NCI-H128 (cell line): ENCODE data around the gene XKR8.

Experiments used
- DNase-seq: peaks from one replicate; lab custom pipeline; 2025; ENCODE audit not compliant: unreplicated experiment; lab: John Stamatoyannopoulos, UW

The XKR8 gene

DNA sequence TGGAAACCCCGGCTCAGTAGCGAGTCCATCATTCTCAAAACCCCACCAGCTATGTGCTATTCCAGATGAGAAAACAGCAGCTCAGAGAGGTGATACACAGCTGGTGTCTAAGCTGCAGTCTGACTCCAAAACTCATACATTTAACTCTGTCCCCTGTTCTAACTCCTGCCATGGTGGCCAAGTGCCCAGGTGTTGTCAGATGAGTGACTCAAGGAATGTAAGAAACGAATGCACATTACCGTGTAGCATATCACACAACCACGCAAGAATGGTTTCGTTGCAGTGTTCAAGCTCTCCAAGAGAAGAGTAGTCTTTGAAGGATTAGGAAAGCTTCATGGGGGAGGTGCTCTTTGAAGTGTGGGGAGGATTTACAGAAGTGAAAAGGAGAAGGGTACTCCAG is 4.7 kb upstream of the XKR8 start:
- no peak for DNase-seq

- no peak for DNase-seq
These were observed 3.0 kb upstream of the XKR8 start for GRCh38 chr1:27956761-27957160.

- DNase-seq: no peak
These were observed 2.1 kb upstream of the XKR8 start for GRCh38 chr1:27957655-27958054.

DNA sequence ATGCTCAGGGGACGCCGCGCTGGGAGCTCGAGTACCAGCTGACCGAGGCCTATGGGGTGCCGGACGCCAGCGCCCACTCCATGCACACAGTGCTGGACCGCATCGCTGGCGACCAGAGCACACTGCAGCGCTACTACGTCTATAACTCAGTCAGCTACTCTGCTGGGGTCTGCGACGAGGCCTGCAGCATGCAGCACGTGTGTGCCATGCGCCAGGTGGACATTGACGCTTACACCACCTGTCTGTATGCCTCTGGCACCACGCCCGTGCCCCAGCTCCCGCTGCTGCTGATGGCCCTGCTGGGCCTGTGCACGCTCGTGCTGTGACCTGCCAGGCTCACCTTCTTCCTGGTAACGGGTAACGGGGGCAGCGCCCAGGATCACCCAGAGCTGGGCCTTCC is 1.3 kb upstream of the XKR8 start:
- no peak for DNase-seq

DNA sequence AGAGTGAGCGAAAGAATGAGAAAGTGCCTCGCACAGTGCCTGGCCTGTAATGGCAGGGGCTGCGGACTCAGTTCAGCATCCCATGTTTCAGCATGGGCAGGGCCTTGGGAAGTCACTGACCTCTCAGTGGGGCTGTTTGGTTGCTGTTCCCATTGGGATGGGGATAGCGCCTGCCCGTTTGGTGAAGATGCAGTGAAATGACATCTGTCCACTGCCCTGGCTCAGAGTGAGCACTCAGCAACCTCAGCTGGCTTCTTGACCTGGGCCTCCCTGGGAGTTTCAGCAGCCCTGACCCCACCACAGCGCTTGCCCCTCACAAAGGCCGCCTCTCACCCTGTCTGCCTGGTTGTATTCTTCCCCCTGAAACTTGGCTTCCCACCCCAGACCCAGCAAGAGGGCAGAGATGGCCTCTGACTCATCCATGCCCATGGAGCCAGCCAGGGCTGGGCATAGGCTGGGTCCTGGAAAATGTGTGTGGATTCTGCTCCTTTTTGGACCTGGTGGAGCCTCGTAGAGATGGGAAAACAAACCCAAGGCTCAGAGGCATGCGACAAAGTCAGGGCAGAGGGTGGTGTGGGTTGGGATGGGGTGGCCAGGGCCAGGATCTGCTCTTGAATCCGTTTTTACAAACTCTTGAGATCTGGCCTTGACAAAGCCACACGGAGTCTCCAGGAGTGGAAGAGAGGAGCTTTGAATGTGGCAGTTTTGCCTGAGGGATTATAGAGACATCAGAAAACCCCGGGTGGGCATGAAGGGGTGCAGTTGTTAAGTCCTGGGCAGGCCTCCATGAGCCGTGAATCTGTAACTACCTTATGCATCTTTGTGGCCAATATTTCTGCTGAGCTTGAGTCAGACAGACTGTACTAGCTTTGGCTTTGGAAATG is 1.2 kb downstream of the XKR8 start:
- no peak for DNase-seq

- DNase-seq: no peak
These were observed 2.0 kb downstream of the XKR8 start for GRCh38 chr1:27961646-27962221.

DNA sequence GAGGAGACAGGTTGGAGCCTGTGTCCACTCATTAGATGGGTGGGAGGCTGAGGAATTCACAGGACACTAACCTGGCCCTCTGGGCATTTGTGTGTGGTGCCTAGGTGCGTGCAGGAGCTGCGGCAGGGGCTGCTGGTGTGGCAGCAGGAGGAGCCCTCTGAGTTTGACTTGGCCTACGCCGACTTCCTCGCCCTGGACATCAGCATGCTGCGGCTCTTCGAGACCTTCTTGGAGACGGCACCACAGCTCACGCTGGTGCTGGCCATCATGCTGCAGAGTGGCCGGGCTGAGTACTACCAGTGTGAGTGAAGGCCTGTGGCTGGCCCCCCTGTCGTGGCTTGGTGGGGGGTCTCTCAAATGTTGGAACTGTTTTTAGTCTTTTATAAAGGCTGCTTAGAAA is 3.6 kb downstream of the XKR8 start:
- no peak for DNase-seq

GRCh38 chr1:27966402-27967105 is 6.8 kb downstream of the XKR8 start:
- no peak for DNase-seq

DNA sequence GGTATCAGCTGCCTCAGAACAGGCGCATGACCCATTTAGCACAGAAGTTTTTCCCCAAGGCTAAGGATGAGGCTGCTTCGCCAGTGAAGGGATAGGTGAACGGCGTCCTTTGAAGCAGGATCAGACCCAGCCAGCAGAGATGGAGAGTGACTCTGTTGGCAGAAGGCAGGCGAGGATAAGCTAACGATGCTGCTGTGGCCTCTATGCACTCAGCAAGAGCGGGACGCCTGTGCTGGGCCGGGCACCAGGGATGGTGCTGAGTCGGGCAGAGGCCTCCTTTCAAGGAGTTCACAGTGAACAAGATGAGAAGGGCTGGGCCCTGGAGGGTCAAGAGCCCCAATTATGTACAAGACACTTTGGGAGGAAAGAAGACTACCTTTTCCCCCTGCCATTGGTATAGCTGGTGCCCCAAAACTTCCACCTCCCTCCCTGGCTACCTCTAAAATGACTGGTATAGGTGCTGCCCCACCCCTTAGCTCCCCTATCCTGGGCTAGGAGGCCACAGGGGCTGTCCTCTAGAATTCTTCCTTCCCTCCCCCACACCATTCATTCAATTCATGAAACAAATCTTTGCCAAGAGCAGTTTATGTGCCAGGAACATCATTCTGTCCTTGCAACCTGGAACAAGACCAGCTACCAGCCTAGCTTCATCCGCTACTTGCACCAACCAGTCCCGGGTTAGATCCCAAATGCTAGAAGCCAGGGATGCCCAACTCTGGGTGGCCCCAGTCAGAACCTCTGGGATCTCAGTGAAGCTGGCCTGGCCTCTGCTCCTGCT is 7.5 kb downstream of the XKR8 start:
- no peak for DNase-seq

- no peak for DNase-seq
These were observed 8.2 kb downstream of the XKR8 start for GRCh38 chr1:27967884-27968466.

DNA sequence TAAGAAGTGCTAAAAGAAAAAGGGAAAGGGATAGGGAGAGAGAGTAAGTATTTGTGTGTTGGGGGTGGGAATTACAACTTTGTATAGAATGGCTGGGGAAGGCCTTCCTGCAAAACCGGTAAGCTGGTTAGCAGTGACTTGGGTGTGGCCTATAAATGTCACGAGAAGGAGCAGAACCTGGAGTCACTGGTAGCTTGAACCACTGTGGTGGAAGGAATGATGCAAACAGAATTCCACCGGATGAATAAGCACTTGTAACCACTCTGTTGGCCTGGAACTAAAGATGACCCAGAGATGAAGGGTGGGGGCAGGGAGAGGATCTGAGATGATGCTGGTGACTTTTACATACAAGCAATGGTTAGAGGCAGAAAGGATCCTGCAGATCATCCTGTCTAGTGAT is 8.9 kb downstream of the XKR8 start:
- no peak for DNase-seq

GRCh38 chr1:27970401-27970800 is 10.6 kb downstream of the XKR8 start:
- no peak for DNase-seq

DNA sequence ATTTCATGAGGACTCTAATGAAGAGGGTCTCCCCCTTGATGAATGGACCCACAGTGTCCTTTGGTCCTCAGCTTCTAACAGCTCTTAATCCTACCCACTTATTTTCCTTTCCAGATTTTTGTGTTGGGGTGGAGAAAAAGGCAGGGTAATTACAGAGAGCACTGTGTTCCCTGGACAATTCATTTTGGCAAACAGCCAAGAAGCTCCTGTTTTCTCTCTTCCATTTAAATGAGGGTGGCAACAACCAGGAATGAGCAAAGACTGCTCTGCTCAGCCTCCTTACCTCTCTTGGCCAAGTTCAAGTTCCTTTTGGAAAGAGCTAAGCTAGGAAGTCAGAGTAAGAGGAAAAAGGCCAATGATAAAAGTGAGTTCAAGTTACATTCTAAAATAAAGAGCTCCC is 11.9 kb downstream of the XKR8 start:
- DNase-seq: peak; percentile 42

DNA sequence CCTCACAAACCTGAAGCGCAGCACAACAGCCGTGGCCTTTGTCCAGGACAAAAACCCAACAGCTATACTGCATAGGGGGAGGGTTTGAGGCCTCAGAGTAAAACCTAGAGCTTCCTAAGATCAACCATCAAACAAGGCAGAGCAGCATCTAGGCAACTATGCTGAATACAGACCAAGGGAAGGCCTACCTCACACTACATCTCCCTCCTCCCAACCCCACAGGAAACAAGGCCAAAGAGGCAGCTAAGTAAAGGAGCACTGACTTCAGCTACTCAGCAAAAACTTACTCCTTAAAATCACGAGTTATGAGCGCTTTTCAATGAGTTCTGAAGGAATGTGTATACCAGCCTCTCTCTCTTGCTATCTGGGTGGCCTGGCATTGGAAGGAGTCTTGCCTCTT is 12.4 kb downstream of the XKR8 start:
- DNase-seq: no peak

DNA sequence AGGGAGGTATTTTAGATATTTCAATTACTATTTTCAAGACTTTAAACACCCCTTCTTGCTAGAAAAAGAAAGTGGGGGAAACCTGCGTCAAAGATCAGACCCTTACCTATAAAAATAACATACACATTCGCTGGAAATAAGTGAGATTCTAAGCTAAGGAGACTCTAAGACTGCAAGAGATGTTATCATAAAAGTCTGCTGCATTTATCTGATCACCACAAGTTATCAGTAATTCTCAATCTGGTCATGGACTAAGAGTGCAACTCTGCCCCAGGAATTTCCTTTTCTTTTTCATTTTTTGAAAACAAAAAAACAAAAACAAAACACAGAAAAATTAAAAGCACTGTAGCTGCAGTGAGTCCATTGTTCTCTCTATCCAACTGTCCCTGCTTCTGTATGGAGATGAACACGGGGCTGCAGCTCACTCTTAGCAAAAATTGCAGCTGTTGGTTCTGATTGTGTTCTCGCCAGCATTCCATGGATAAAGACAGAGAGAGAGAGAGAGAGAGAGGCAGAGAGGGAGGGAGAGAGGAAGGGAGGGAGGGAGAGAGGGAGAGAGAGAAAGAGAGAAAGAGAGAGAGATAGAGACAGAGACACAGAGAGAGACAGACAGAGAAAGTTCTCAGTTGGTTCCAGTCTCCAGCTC is 14.1 kb downstream of the XKR8 start:
- no peak for DNase-seq

DNA sequence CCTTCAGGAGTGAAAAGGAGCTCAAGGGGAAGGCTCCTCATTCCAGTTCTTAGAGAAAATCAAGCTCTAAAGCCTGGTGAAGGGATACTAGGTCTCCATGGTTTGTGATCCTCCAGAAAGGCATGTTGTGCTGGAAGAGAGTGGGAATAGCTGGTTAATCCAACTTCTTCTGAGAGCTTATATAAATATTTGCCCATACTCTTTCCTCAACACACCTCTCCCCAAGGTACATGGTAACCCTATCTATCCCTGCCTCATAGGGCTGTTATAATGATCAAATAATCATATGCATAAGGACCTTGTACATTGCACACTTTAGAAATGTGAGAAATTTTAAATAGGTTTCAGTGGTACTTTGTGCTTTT is 14.6 kb downstream of the XKR8 start:
- no peak for DNase-seq

DNA sequence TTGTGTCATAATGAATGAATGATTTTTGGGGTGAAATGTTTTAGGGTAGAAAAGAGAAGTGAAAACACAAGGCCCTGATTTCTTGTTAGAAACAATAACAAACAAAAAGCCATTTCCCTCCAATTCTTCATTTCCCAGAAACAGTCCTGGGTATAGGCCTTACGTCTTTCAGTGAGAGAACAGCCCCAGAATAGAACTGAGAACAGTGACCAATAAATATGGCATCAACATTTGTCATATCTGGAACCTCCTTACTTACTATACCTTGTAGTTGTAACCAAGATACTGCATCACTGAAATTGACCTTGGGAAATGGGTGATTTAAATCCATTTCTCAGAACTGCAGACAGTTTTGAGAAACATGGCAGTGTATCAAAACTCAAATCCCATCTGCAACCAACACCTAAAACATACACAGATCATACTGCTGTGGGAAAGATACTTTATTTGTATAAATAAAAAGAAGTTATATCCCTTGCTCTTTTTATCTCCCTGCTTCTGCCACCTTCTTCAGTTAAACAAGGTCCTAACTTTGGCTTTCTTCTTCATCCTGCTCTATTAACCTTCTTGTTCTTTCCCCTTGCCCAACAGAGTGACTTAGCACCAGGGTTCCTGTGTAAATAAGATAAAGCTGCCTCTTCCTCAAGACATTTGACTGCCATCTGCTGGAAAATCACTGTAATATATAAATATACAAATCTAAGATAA is 19.5 kb downstream of the XKR8 start:
- DNase-seq: no peak

GRCh38 chr1:27979859-27980201 is 20.1 kb downstream of the XKR8 start:
- DNase-seq: no peak

GRCh38 chr1:27980216-27980845 is 20.6 kb downstream of the XKR8 start:
- no peak for DNase-seq

DNA sequence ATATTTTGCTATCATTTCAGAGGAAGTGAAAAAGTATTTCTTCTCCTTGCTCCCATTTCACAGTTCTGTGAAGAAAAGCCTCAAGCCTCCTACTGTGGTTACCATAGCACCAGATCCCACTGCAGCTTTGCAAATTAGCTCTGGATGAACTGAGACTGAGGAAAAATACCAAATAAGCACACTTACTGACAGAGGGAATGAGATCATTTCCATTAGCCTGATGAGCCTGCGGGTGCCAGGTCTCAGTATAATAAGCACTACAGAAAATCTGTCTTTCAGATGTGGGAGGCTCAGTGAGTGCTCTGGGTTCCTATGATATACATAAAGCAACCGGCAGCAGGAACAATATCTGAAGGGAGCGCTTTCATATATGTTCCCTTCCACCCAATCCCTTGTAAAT is 21.4 kb downstream of the XKR8 start:
- no peak for DNase-seq
